Kidney (tissue), 14 donors: ENCODE data around the gene PCDH9. TPM values are rescaled to one million over a fixed set of nuclear protein-coding genes. Genes with fewer than 3 reads are reported as not detected.

Experiments
- DNase-seq, 5 donors: peaks; one replicate each; pipeline ENCODE4 v3.0.0-alpha.2; 2013 to 2020
- FAIRE-seq: peaks from 2 replicates; lab custom pipeline; 2012; peaks lifted over from hg19 to GRCh38; lab: Jason Lieb, UNC
- H3K27ac ChIP-seq, 2 donors: one replicate each; pipeline ENCODE4 v1.7.0; 2013; ENCODE audit warnings: low read depth in 2 of 2, low read length in 2 of 2, inconsistent platforms in 1 of 2
- H3K27me3 ChIP-seq: one replicate; pipeline ENCODE4 v1.7.1; 2013; ENCODE audit warnings: low read length, inconsistent platforms; ENCODE audit not compliant: control insufficient read depth, insufficient read depth
- H3K36me3 ChIP-seq, 3 donors: one replicate each; pipeline versions ENCODE4 v1.7.0 to v1.7.1; 2013; ENCODE audit warnings: low read length in 3 of 3, control low read depth in 1 of 3, inconsistent platforms in 1 of 3; ENCODE audit not compliant: insufficient read depth in 3 of 3, control insufficient read depth in 2 of 3
- H3K4me1 ChIP-seq, 3 donors: one replicate each; pipeline versions ENCODE4 v1.7.0 to v1.7.1; 2013; ENCODE audit warnings: low read length in 3 of 3, inconsistent platforms in 1 of 3, low read depth in 1 of 3; ENCODE audit not compliant: control insufficient read depth in 2 of 3, insufficient read depth in 2 of 3
- H3K4me3 ChIP-seq, 3 donors: one replicate each; pipeline versions ENCODE4 v1.7.0 to v1.8.1; 2013; ENCODE audit warnings: low read length in 3 of 3, control low read depth in 1 of 3, inconsistent platforms in 1 of 3
- H3K9ac ChIP-seq, 3 donors: one replicate each; pipeline versions ENCODE4 v1.7.0 to v1.7.1; 2013; ENCODE audit warnings: low read length in 3 of 3, control low read depth in 1 of 3, inconsistent platforms in 1 of 3
- H3K9me3 ChIP-seq, 3 donors: one replicate each; pipeline versions ENCODE4 v1.7.0 to v1.7.1; 2013; ENCODE audit warnings: low read length in 3 of 3, control low read depth in 1 of 3, inconsistent platforms in 1 of 3; ENCODE audit not compliant: control insufficient read depth in 2 of 3, insufficient read depth in 1 of 3
- CTCF ChIP-seq: IDR thresholded peaks from 3 replicates; pipeline ENCODE4 v1.5.1; 2012; ENCODE audit warnings: mild to moderate bottlenecking, moderate library complexity, borderline replicate concordance; ENCODE audit not compliant: insufficient read depth; ENCODE audit errors: extremely low read depth
- intact Hi-C: fragments of 100-400 bp; cut with DNase I; formaldehyde crosslinking; loops from one replicate; pipeline ENCODE4 v1.11.1; 2022
- polyA plus RNA-seq: library from polyadenylated mRNA; stranded (reverse); fragments of 350-450 nt; fragmentation: Illumina TruSeq; extraction: RNeasy Lipid Tissue Mini Kit (QIAGEN cat#74804); gene quantifications from one replicate; pipeline ENCODE4 v1.2.3, GENCODE V29; 2014; ENCODE audit warnings: low read depth, low replicate concordance; ENCODE audit not compliant: insufficient read depth
- total RNA-seq: library from RNA; stranded (reverse); fragmentation: NEBNext Ultra II Directional; extraction: Animal tissue kit (Norgen Biotek cat#: 25700); gene quantifications from one replicate; pipeline ENCODE4 v1.2.1, GENCODE V29; 2021
- donor health status: control.
- donor health status: control.
- donor health status: control.
- donor health status: control.
- donor health status: control.
- donor health status: DM: yes; HTN: yes; CAD: no.
- donor health status: Normal renal cell carcinoma (clear cell type).

Gene PCDH9
- total and polyA plus RNA-seq, 2 donors from 2014 or later: 1.6 to 9.5 TPM

GRCh38 chr13:66855131-66855530 is 375.0 kb downstream of the PCDH9 start:
- no peaks in the 10 kb centered on the region for H3K4me1 ChIP-seq
- TF ChIP-seq CTCF: no peak
- no peak overlapping the region for H3K4me3 ChIP-seq
- no peak for FAIRE-seq
- intact Hi-C loops: no loop called here
- no peak overlapping the region for H3K9ac ChIP-seq
- H3K9me3 ChIP-seq: peaks cover 0 to 4% (median 0%) of the 10 kb centered on the region in 3 donors
- no peak overlapping the region for H3K27ac ChIP-seq
- DNase-seq: no peak
- H3K27me3 ChIP-seq: no peaks in the 10 kb centered on the region
- H3K36me3 ChIP-seq: no peaks in the 10 kb centered on the region

- intact Hi-C loops: no loop called here
- no peak for FAIRE-seq
- Histone ChIP-seq H3K4me1 (no peaks in the 10 kb centered on the region), H3K36me3 (no peaks in the 10 kb centered on the region), H3K27me3 (no peaks in the 10 kb centered on the region), H3K9ac (no peak overlapping the region), H3K9me3 (peaks cover 0 to 4% (median 0%) of the 10 kb centered on the region in 3 donors), H3K27ac (no peak overlapping the region), H3K4me3 (no peak overlapping the region)
- no peak for DNase-seq
- TF ChIP-seq CTCF: no peak
Measured at GRCh38 chr13:66853564-66853963, 376.6 kb downstream of the PCDH9 start.

GRCh38 chr13:66849706-66850105 is 380.4 kb downstream of the PCDH9 start:
- no peak overlapping the region for H3K9ac ChIP-seq
- no peak for TF ChIP-seq CTCF
- no peaks in the 10 kb centered on the region for H3K27me3 ChIP-seq
- H3K27ac ChIP-seq: no peak overlapping the region
- H3K9me3 ChIP-seq: peaks cover 0 to 4% (median 0%) of the 10 kb centered on the region in 3 donors
- H3K36me3 ChIP-seq: no peaks in the 10 kb centered on the region
- FAIRE-seq (no peak), DNase-seq (no peak)
- intact Hi-C loops: no loop called here
- H3K4me1 ChIP-seq: no peaks in the 10 kb centered on the region
- no peak overlapping the region for H3K4me3 ChIP-seq

GRCh38 chr13:66847541-66847940 is 382.6 kb downstream of the PCDH9 start:
- Histone ChIP-seq H3K27ac (no peak overlapping the region), H3K9me3 (peaks cover 0 to 4% (median 0%) of the 10 kb centered on the region in 3 donors), H3K4me3 (no peak overlapping the region), H3K27me3 (no peaks in the 10 kb centered on the region), H3K4me1 (no peaks in the 10 kb centered on the region), H3K36me3 (no peaks in the 10 kb centered on the region), H3K9ac (no peak overlapping the region)
- no peak for DNase-seq
- no peak for TF ChIP-seq CTCF
- no peak for FAIRE-seq
- intact Hi-C loops: no loop called here
